Omental fat pad (tissue), 4 donors: Measurements from ENCODE around the gene NUPR2. TPM values are rescaled to one million over a fixed set of nuclear protein-coding genes. Genes with fewer than 3 reads are reported as not detected.
"Not testable (repeated sequence)": the region's sequence is repeated elsewhere in the genome, so short reads cannot be mapped to it uniquely, and the experiment has no call there.

ENCODE experiments used
- ATAC-seq: fragments of 150-250 bp; one replicate; pipeline ENCODE4 v1.9.1; 2016; ENCODE audit warnings: mild to moderate bottlenecking, moderate library complexity; ENCODE audit not compliant: low FRiP score
- DNase-seq: peaks from one replicate; pipeline ENCODE4 v3.0.0-alpha.2; 2019; ENCODE audit warnings: low spot score
- total RNA-seq, 4 donors: library from RNA; depleted of rRNA; stranded (reverse); fragments of >200 nt; gene quantifications; one replicate each; pipeline ENCODE4 v1.1.0, GENCODE V29; 2016
- TF ChIP-seq, protein P1 (sequence below), 3 donors: fragments of 450-650 bp; IDR thresholded peaks; one replicate each; pipeline ENCODE4 v1.5.1; 2016 to 2017; ENCODE audit warnings: antibody characterized with exemption in 3 of 3, mild to moderate bottlenecking in 3 of 3, moderate library complexity in 2 of 3

Gene NUPR2
- total RNA-seq, 4 donors from 2014 or later, result not detected

DNA sequence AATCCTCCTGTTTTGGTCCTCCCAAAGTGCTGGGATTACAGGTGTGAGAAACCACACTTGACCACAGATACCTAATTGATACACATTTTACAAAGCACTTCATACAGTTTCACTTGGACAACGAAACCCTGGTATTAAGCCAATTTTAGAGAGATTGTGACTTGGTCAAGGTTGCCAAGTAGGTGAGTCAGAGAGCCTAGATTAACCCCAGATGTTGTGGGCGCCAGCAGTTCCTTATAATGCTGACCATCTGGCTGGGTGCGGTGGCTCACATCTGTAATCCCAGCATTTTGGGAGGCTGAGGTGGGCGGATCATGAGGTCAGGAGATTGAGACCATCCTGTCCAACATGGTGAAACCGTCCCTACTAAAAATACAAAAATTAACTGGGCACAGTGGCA, 18.5 kb downstream of the NUPR2 start:
- DNase-seq, result no peak

DNA sequence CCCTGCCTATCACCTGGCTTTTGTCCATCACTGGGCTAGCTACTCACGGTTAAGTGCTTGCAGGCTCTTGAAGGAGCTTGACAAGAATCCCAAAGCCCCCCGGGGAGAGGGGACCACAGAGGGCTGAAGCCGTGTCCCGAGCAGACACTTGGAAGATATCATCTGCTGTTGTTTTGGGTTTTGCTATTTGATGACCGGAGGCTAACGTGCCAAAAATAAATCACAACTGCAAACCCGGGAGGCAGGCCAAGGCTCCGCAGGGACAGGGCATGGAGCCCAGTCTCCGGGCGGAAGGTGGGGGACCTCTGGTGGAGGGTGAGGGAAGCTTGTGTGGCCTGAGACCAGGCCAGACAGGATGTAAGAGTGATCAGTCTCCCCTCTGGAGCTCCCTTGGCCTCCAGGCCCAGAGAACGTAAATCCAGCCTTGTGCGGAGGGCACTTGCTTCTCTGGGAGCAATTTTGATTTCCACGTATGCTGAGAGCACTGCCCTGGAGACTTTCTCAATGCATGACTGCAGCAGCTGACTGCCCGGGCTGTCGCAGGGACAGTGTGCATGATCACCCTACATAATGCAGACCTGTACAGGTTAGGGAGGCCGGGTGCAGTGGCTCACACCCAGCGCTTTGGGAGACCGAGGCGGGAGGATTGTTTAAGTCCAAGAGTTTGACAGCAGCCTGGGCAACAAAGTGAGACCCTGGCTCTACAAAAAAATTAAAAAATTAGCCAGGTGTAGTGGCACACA, 23.3 kb downstream of the NUPR2 start, which contains the start of gene PHKG1:
Gene PHKG1 (minus strand): TSS at position 164 of the 743 bp plus-strand sequence. CDS start 4,011 bp downstream, outside the sequence.
- DNase-seq (no peak), ATAC-seq (peak; percentile 70)

More for the DNA sequence above, 18.5 kb downstream of the NUPR2 start:
- peak; percentile 63 for ATAC-seq
- TF ChIP-seq, protein P1, sequence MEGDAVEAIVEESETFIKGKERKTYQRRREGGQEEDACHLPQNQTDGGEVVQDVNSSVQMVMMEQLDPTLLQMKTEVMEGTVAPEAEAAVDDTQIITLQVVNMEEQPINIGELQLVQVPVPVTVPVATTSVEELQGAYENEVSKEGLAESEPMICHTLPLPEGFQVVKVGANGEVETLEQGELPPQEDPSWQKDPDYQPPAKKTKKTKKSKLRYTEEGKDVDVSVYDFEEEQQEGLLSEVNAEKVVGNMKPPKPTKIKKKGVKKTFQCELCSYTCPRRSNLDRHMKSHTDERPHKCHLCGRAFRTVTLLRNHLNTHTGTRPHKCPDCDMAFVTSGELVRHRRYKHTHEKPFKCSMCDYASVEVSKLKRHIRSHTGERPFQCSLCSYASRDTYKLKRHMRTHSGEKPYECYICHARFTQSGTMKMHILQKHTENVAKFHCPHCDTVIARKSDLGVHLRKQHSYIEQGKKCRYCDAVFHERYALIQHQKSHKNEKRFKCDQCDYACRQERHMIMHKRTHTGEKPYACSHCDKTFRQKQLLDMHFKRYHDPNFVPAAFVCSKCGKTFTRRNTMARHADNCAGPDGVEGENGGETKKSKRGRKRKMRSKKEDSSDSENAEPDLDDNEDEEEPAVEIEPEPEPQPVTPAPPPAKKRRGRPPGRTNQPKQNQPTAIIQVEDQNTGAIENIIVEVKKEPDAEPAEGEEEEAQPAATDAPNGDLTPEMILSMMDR (IDR thresholded peaks at IDR 0.05), result no peak

DNA sequence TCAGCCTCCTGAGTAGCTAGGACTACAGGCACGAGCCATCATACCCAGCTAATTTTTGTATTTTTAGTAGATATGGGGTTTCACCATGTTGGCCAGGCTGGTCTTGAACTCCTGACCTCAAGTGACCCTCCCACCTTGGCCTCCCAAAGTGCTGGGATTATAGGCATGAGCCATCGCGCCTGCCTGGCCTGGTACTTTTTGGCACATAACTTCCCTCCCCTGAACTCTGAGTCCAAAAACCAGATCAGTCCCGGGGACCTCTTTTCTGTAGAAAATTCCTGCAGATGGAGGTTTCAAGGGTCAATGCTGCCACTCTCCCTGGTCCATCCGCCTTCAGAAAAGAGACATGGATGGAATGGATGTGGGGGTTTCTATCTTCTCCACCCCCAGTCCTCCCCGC, 23.8 kb downstream of the NUPR2 start:
- ATAC-seq, DNase-seq: not testable (repeated sequence)

More for the DNA sequence above, 23.3 kb downstream of the NUPR2 start, which contains the start of gene PHKG1:
- TF ChIP-seq, protein P1 (IDR thresholded peaks at IDR 0.05), result no peak

DNA sequence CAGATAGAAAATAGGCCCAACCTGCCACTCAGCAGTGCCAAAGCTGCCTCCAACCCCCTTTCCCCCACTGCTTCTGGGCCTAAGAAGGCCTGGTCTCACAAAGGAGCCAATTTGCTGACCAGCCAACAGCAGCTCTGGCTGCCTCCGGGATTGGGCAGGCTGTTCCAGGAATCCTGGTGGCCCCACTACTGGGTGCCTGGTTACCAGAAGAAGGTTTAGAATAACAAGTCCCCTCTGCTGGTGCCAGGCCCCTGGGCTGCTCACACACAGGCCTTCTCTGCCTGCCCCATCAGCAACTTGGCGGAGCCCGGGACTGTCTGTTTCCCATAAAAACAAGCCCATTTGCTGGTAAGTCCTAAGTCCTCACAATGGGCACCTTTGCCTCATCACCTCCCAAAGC, 24.6 kb downstream of the NUPR2 start:
- ATAC-seq (peak; percentile 13), DNase-seq (no peak)
- TF ChIP-seq, protein P1 (IDR thresholded peaks at IDR 0.05), result no peak

DNA sequence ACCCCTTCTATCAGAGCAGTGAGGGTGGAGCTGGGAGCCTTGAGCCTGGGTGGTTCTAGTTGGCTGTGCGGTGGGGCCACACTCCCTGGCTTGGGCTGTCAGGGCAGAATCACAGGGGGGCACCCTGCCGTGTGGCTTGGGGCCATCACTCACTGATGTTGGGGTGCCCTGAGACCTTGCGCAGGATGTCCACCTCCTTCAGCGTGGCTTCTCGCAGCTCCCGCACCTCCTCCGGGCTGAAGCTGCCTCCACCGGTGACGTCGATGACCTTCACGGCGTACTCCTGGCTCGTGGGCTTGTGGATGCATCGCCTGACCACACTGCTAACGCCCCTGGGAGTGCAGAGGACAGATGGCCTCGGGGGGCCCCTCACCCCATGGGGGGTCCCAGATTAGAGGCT, 28.8 kb downstream of the NUPR2 start:
- no peak for DNase-seq
- TF ChIP-seq, protein P1 (IDR thresholded peaks at IDR 0.05), result no peak
- no peak for ATAC-seq

DNA sequence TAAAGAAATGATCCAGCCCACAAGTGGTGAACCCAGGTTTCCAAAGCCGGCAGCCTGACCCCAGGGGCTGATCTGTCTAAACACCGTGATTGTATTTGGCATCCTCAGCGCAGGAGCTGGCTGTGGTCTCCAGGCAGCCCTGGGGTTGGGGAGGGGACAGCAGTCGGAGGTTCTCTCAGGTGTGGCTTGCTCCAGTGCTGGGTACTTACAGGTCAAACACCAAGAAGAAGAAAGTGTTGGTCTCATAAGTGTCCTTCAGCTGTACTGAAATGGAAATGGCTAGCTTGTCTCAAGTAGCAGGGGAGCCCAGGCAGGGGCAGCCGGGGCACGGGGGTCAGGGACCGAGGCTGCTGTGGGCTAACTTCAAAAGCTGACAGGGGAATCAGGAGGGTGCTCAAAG, 29.5 kb downstream of the NUPR2 start:
- DNase-seq, result no peak
- TF ChIP-seq, protein P1 (IDR thresholded peaks at IDR 0.05), result no peak
- ATAC-seq, result no peak

DNA sequence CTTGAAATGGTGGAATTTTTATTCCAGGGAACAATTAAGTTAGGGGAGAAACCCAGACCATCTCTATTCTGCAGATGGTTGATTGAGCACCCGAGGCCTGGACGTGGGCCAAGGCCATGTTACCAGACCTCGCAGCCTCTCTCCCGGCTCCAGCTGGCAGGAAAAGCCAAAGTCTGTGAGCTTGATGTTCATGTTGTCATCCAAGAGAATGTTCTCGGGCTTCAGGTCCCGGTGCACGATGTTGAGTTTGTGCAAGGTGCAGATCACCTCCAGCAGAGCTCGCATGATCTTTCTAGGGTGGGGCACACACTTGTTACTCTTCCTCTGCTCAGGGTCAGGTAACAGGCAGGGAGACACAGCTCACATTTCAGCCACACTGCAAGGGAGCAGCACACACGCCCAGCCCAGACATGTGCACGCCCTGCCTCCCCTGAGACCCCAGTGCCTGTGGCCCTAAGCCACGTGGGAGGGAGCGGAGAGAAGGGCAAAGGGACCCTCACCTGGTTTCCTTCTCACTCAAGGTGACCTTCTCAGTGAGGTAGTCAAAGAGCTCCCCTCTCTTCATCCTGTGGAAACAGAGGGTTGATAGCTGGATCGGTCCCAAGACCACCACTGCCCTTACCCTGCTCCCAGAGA, 32.9 kb downstream of the NUPR2 start:
- DNase-seq, result no peak
- TF ChIP-seq, protein P1 (IDR thresholded peaks at IDR 0.05), result no peak

More for the DNA sequence above, 32.9 kb downstream of the NUPR2 start:
- no peak for ATAC-seq
